ENCODE data around the gene YDJC.
"Not testable (repeated sequence)": the region's sequence is repeated elsewhere in the genome, so short reads cannot be mapped to it uniquely, and the experiment has no call there.

Gene YDJC

DNA sequence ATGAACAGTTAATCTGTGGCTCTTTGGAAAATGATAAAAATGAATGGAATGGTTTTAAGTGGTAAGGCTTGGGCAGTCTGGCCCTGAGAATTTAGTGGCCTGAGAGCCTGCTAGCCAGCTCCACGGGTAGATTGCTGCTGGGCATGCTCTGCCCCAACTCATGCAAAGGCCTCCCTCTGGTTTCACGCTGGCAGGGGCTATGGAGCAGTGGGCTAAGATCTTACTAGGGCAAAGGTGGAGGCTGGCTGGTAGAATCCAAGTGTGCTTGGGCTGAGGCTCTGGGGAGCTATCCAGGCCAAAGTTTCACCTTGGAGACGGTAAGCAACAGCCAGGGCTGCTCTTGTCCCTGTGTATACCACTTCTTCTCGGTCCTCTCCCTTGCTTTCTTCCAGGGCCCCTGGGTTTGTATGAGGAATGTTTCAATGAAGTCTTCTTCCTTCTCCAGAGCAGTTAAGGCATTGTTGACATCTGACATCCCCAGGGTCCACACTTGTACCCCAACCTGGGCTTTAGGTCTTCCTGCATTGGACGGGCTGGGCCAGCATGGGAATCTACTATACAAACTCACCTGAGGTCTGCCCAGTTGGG is 34.9 kb downstream of the YDJC start:
- peaks cover 34% of the 10 kb centered on the region for H3K36me3 ChIP-seq (ENCODE audit: insufficient read depth, low read length)
- H3K4me3 ChIP-seq (ENCODE audit: low read depth in 1 of 2, low read length in 2 of 2): no peak overlapping the region
- no peak overlapping the region for H3K27ac ChIP-seq (ENCODE audit: low read depth, low read length)
- H3K4me1 ChIP-seq (ENCODE audit: insufficient read depth, low read length): peaks cover 21% of the 10 kb centered on the region
- no peaks in the 10 kb centered on the region for H3K27me3 ChIP-seq (ENCODE audit: control insufficient read depth in 1 of 2, insufficient read depth in 2 of 2, low read length in 2 of 2)
- no peak overlapping the region for H3K9ac ChIP-seq (ENCODE audit: low read length)
- no peaks in the 10 kb centered on the region for H3K9me3 ChIP-seq (ENCODE audit: low read length)

DNA sequence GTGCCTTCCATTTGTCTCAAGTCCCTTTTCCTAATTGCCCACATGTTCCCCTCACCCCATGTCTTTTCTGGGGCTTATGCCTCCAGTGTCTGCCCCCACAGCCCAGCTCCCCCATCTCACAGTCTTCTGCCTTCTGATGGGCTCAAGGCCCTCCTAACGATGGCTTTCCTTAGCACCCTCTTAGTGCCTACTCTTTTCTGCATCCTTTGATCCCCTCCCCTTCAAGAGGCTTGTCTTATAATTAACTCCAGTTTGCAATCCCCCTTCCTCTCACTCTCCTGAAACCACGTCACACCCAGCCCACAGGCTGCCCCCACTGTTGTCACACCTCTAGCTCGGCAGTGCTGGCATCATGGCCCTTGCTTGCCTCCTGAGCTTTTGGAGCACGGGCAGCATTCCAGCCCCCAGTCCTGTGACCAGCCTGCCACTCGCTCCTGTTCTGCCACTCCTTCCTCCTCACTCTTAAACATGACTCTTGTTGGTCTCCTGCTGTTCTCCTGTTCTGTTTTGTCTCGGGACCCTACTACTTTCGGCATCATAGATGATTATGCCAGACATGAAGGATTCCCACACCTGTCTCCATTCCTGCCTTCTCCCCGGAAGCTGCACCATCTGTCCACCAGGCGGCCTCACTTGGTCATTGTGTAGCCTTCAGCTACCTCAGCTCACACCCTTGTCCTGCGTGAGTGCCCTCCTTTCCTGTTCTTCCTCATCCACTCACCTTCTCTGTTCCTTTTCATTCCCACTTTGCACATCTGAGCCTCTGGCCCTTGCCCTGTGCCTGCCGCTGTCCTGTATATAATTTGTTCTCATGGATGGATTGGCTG is 36.2 kb downstream of the YDJC start:
- no peaks in the 10 kb centered on the region for H3K27me3 ChIP-seq (ENCODE audit: control insufficient read depth in 1 of 2, insufficient read depth in 2 of 2, low read length in 2 of 2)
- no peaks in the 10 kb centered on the region for H3K9me3 ChIP-seq (ENCODE audit: low read length)
- H3K4me1 ChIP-seq (ENCODE audit: insufficient read depth, low read length): peaks cover 21% of the 10 kb centered on the region
- no peak overlapping the region for H3K27ac ChIP-seq (ENCODE audit: low read depth, low read length)
- no peak overlapping the region for H3K4me3 ChIP-seq (ENCODE audit: low read depth in 1 of 2, low read length in 2 of 2)
- no peak overlapping the region for H3K9ac ChIP-seq (ENCODE audit: low read length)
- H3K36me3 ChIP-seq (ENCODE audit: insufficient read depth, low read length): peaks cover 34% of the 10 kb centered on the region

DNA sequence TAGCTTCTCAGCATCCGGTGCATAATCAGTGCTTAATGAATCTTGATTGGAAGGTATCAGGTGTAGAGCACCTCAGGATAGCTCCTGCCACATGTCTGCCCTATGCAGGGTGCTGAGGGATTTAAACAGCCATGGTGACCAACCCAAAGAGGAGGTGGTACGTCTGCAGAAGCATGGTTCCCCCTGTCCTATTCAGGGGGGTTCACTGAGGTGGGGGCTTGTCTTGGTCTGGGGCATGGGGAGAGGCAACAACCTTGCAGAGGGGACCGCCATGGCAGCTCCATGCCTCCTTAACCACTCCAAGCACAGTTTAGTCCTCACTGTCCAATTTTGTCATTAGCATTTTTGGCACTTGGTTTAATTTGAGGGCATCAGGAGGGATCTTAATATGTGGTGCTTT is 37.4 kb downstream of the YDJC start:
- no peaks in the 10 kb centered on the region for H3K27me3 ChIP-seq (ENCODE audit: control insufficient read depth in 1 of 2, insufficient read depth in 2 of 2, low read length in 2 of 2)
- H3K9ac ChIP-seq (ENCODE audit: low read length): no peak overlapping the region
- peaks cover 34% of the 10 kb centered on the region for H3K36me3 ChIP-seq (ENCODE audit: insufficient read depth, low read length)
- H3K27ac ChIP-seq (ENCODE audit: low read depth, low read length): no peak overlapping the region
- peaks cover 29% of the 10 kb centered on the region for H3K4me1 ChIP-seq (ENCODE audit: insufficient read depth, low read length)
- no peaks in the 10 kb centered on the region for H3K9me3 ChIP-seq (ENCODE audit: low read length)
- no peak overlapping the region for H3K4me3 ChIP-seq (ENCODE audit: low read depth in 1 of 2, low read length in 2 of 2)

DNA sequence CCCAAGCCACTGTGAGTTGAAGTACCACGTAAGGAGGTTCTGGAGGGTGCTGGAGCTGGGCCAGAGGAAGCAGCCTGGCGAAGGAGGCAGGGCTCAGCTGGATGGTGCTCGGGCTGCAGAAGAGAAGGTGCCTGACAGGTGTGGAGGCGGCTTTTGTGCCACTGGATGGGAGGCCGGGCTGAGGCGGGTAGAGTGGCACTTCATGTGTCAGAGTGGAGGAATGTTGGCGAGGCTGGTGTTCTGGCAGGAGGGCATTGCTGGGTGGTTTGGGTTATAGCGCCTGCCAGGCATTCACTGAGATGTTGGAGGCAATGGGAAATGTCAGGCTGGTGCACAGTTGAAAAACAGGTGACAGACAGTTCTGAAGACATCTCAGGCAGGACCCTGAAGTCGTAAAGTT is 38.1 kb downstream of the YDJC start:
- no peaks in the 10 kb centered on the region for H3K9me3 ChIP-seq (ENCODE audit: low read length)
- H3K9ac ChIP-seq (ENCODE audit: low read length): no peak overlapping the region
- H3K36me3 ChIP-seq (ENCODE audit: insufficient read depth, low read length): peaks cover 34% of the 10 kb centered on the region
- H3K4me1 ChIP-seq (ENCODE audit: insufficient read depth, low read length): peaks cover 32% of the 10 kb centered on the region
- H3K4me3 ChIP-seq (ENCODE audit: low read depth in 1 of 2, low read length in 2 of 2): no peak overlapping the region
- H3K27me3 ChIP-seq (ENCODE audit: control insufficient read depth in 1 of 2, insufficient read depth in 2 of 2, low read length in 2 of 2): no peaks in the 10 kb centered on the region
- no peak overlapping the region for H3K27ac ChIP-seq (ENCODE audit: low read depth, low read length)

DNA sequence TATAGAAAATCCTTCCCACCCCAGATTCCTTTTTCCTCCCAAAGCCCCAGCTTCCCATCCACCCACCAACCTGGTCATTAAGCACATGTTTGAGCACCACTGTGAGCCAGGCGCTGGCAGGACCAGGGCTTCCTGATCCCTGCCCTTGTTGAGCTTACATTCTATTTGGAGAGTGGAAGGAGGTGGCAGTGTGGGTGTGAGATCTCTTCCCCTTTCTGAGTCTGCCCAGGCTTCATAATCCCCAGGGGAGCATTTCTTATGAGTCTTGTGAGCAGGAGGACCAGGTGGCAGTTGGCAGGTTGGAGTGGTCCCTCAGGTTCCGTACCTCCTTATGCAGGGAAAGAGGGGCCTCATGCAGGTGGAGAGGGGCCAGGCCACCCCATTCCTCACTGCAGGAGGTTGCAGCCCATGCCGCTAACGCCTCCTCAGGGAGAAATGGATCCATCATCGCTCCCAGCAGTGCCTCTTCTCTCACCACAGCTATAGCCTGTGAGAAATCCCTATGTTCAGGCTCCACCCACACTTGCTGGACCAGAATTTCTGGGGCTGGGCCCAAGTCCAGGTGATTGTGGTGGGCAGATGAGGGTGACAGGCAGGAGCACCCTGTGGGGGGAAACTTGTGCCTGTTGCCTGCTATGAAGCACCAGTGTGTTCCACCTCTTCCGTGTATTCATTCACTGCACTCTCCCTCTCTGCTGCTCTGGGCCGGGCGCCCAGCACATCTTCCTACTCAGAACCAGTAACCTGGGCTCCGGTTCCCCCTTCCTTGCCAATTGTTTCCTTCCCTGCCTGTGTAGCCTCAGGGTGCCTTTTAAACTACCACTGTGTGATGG is 38.8 kb downstream of the YDJC start:
- peaks cover 32% of the 10 kb centered on the region for H3K36me3 ChIP-seq (ENCODE audit: insufficient read depth, low read length)
- H3K4me3 ChIP-seq (ENCODE audit: low read depth in 1 of 2, low read length in 2 of 2): no peak overlapping the region
- H3K4me1 ChIP-seq (ENCODE audit: insufficient read depth, low read length): peaks cover 32% of the 10 kb centered on the region
- H3K27ac ChIP-seq (ENCODE audit: low read depth, low read length): no peak overlapping the region
- no peak overlapping the region for H3K9ac ChIP-seq (ENCODE audit: low read length)
- no peaks in the 10 kb centered on the region for H3K27me3 ChIP-seq (ENCODE audit: control insufficient read depth in 1 of 2, insufficient read depth in 2 of 2, low read length in 2 of 2)
- no peaks in the 10 kb centered on the region for H3K9me3 ChIP-seq (ENCODE audit: low read length)

DNA sequence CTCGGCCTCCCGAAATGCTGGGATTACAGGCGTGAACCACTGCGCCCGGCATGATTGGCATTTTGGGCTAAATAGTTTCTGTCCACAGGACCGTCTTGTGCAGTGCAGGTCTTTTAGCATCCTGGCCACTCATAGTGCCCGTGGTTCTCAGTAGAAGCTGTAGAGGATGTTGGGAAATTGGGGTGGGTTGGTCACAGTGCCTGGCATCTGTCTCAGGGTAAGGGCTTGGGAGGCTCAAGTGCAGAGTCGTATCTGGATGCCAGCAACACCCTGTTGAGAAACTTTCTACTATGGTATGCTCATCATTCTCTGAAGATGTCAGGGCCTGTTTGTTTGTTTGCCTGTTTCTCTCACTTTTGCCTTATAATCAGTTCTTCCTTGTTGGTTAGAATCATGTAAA is 40.4 kb downstream of the YDJC start:
- H3K9ac ChIP-seq (ENCODE audit: low read length): no peak overlapping the region
- no peaks in the 10 kb centered on the region for H3K27me3 ChIP-seq (ENCODE audit: control insufficient read depth in 1 of 2, insufficient read depth in 2 of 2, low read length in 2 of 2)
- H3K36me3 ChIP-seq (ENCODE audit: insufficient read depth, low read length): peaks cover 20% of the 10 kb centered on the region
- no peak overlapping the region for H3K4me3 ChIP-seq (ENCODE audit: low read depth in 1 of 2, low read length in 2 of 2)
- H3K27ac ChIP-seq (ENCODE audit: low read depth, low read length): no peak overlapping the region
- H3K9me3 ChIP-seq (ENCODE audit: low read length): no peaks in the 10 kb centered on the region
- H3K4me1 ChIP-seq (ENCODE audit: insufficient read depth, low read length): peaks cover 24% of the 10 kb centered on the region

DNA sequence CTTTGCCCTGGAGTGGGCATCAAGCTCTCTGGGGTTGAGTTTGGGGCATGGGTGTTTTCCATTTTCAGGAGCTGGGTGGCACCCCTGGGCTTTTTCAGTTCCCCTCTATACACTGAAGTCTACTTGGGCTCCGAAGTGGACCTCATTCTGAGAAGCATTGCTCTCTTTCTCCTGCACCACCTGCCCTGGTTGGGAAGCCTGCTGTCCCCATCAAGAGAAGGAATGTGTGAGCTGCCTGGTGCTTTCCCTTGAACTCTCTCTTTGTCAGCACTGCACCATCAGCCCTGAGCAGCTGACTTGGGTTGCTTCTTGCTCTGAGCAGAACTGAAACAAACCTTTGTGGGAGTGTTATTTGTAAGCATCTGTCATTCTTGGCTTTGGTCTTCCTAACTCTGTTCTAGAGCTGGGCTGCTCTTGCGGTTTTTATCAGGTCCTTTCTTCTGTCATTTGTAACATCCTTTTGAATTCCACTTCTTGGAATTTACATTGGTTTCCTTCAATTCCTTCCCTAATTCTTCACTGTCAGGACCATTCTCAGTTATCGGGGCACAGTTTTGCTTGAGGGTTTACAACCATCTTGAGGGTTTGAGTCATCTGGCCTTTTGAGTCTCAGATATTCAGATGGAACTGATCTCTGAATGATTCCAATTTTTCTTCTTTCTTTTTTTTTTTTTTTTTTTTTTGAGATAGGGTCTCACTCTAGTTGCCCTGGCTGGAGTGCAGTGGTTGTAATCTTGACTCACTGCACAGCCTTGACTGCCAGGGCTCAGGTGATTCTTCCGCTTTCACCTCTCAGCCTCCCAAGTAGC is 41.8 kb downstream of the YDJC start:
- Histone ChIP-seq H3K27ac (ENCODE audit: low read depth, low read length) (no peak overlapping the region), H3K9ac (ENCODE audit: low read length) (no peak overlapping the region)

DNA sequence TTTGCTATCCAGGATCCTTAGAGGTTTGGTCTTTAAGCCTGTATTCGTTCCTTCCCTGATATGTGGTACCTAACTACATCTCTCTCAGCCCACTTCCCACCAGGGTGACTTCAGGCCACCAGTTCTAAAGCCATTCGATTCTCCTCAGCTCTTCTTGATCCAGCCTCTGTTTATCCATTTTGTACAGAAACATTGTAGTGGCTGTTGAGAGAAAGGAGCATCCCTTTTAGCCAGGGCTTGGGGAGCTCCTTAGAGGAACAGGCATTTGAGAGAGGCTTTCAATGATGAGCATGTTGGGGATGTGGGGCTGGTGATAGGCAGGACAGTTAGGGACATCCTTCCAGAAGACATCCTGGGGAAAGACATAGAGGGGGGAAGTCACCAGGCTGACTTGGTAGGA is 44.4 kb downstream of the YDJC start:
- H3K4me1 ChIP-seq (ENCODE audit: insufficient read depth, low read length): peaks cover 24% of the 10 kb centered on the region
- no peaks in the 10 kb centered on the region for H3K9me3 ChIP-seq (ENCODE audit: low read length)
- no peaks in the 10 kb centered on the region for H3K27me3 ChIP-seq (ENCODE audit: control insufficient read depth in 1 of 2, insufficient read depth in 2 of 2, low read length in 2 of 2)
- H3K9ac ChIP-seq (ENCODE audit: low read length): no peak overlapping the region
- no peak overlapping the region for H3K27ac ChIP-seq (ENCODE audit: low read depth, low read length)
- no peaks in the 10 kb centered on the region for H3K36me3 ChIP-seq (ENCODE audit: insufficient read depth, low read length)
- H3K4me3 ChIP-seq (ENCODE audit: low read depth in 1 of 2, low read length in 2 of 2): no peak overlapping the region

More for the DNA sequence above, 41.8 kb downstream of the YDJC start:
- H3K4me1 ChIP-seq (ENCODE audit: insufficient read depth, low read length): peaks cover 30% of the 10 kb centered on the region
- H3K9me3 ChIP-seq (ENCODE audit: low read length): no peaks in the 10 kb centered on the region
- H3K4me3 ChIP-seq (ENCODE audit: low read depth in 1 of 2, low read length in 2 of 2): no peak overlapping the region
- H3K27me3 ChIP-seq (ENCODE audit: control insufficient read depth in 1 of 2, insufficient read depth in 2 of 2, low read length in 2 of 2): no peaks in the 10 kb centered on the region
- H3K36me3 ChIP-seq (ENCODE audit: insufficient read depth, low read length): peaks cover 6% of the 10 kb centered on the region

DNA sequence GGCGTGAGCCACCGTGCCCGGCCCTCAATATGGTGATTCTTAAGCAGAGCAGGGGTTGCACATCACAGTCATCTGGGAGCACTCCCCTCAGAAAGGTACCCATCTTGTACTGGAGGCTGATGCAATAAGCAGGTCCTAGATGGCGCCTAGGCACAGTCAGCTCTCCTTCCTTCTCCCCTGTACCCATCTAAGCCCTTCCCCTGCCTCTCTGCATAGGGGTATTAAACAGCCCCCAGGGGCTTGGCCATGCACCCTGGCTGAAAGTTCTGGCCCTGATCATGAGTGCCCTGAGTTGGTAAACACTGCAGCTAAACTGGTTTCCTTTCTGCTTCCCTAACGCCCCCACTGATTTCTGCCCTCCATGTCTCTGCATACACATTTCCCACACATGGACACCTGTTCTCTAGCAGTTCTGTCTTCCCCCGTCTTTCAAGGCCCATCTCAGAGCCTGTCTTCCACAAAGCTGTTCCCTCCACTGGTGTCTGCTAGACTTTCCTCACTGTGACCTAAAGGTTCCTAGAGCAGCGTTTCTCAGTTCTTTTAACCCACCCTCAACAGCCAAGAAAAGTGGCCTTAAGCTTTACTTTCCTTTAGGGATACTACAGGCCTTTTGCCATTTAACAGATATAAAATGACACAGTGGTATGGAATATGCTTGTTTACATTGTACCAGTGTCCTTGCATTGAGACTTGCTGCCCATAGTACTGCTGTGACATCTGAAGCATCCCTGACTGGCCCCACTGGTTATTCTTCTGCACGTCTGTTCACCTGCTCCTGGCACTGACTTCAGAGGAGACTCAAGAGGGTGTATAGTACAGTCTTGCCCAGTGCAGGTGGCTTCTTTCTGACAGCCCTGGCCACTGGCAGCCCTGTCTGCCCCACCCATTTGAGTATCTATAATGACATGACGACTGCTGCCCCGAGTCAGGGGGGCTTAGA is 46.8 kb downstream of the YDJC start:
- H3K27ac ChIP-seq (ENCODE audit: low read depth, low read length): no peak overlapping the region
- peaks cover 22% of the 10 kb centered on the region for H3K4me1 ChIP-seq (ENCODE audit: insufficient read depth, low read length)
- H3K9ac ChIP-seq (ENCODE audit: low read length): no peak overlapping the region

DNA sequence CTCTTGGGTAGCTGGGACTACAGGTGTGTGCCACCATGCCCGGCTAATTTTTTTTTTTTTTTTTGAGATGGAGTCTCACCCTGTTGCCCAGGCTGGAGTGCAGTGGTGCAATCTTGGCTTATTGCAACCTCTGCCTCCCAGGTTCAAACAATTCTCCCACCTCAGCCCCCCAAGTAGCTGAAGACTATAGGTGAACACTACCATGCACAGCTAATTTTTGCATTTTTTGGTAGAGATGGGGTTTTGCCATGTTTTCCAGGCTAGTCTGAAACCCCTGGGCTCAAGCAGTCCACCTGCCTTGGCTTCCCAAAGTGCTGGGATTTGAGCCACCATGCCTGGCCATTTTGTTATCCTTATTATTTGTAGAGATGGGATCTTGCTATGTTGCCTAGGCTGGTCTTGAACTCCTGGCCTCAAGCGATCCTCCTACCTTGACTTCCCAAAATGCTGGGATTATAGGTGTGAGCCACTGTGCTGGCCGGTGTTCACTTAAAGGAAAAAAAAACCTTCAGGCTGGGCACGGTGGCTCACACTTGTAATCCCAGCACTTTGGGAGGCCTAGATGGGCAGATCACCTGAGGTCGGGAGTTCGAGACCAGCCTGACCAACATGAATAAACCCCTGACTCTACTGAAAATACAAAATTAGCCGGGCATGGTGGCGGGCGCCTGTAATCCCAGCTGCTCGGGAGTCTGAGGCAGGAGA is 48.7 kb downstream of the YDJC start:
- H3K27me3 ChIP-seq (ENCODE audit: control insufficient read depth in 1 of 2, insufficient read depth in 2 of 2, low read length in 2 of 2); H3K9ac ChIP-seq (ENCODE audit: low read length); H3K27ac ChIP-seq (ENCODE audit: low read depth, low read length); H3K9me3 ChIP-seq (ENCODE audit: low read length); H3K4me3 ChIP-seq (ENCODE audit: low read depth in 1 of 2, low read length in 2 of 2); H3K36me3 ChIP-seq (ENCODE audit: insufficient read depth, low read length): not testable (repeated sequence)
- peaks cover 21% of the 10 kb centered on the region for H3K4me1 ChIP-seq (ENCODE audit: insufficient read depth, low read length)

More for the DNA sequence above, 46.8 kb downstream of the YDJC start:
- no peaks in the 10 kb centered on the region for H3K9me3 ChIP-seq (ENCODE audit: low read length)
- no peak overlapping the region for H3K4me3 ChIP-seq (ENCODE audit: low read depth in 1 of 2, low read length in 2 of 2)
- H3K27me3 ChIP-seq (ENCODE audit: control insufficient read depth in 1 of 2, insufficient read depth in 2 of 2, low read length in 2 of 2): no peaks in the 10 kb centered on the region
- no peaks in the 10 kb centered on the region for H3K36me3 ChIP-seq (ENCODE audit: insufficient read depth, low read length)

All from muscle layer of colon (tissue), 2 donors.